GM19328 (cell line): ENCODE data around the gene SULT4A1.

Source experiments
- ATAC-seq: cut with Tn5 transposase; IDR thresholded peaks from one replicate; pipeline ENCODE4 v1.9.1; 2021; ENCODE audit warnings: mild to moderate bottlenecking, moderate library complexity; ENCODE audit not compliant: unreplicated experiment

The SULT4A1 gene

GRCh38 chr22:43845981-43846380 is 16.3 kb downstream of the SULT4A1 start:
- no peak for ATAC-seq

- no peak for ATAC-seq
Observed at GRCh38 chr22:43844560-43845545, 17.5 kb downstream of the SULT4A1 start.

GRCh38 chr22:43843783-43844530 is 18.4 kb downstream of the SULT4A1 start:
- ATAC-seq = no peak

- ATAC-seq = no peak
Observed at GRCh38 chr22:43841742-43842141, 20.6 kb downstream of the SULT4A1 start.

- ATAC-seq = no peak
Observed at GRCh38 chr22:43840851-43841250, 21.5 kb downstream of the SULT4A1 start.

- ATAC-seq = no peak
Observed at GRCh38 chr22:43840431-43840830, 21.9 kb downstream of the SULT4A1 start.

- ATAC-seq = no peak
Observed at GRCh38 chr22:43839781-43840180, 22.5 kb downstream of the SULT4A1 start.

GRCh38 chr22:43838571-43839307 is 23.6 kb downstream of the SULT4A1 start:
- no peak for ATAC-seq

GRCh38 chr22:43838161-43838560 is 24.2 kb downstream of the SULT4A1 start:
- ATAC-seq = no peak

- ATAC-seq = no peak
Observed at GRCh38 chr22:43837666-43838065, 24.6 kb downstream of the SULT4A1 start.

GRCh38 chr22:43835736-43836135 is 26.6 kb downstream of the SULT4A1 start:
- ATAC-seq = no peak

- ATAC-seq = no peak
Observed at GRCh38 chr22:43835166-43835565, 27.1 kb downstream of the SULT4A1 start.

GRCh38 chr22:43833286-43834240 is 28.8 kb downstream of the SULT4A1 start:
- ATAC-seq = no peak

GRCh38 chr22:43832393-43833265 is 29.7 kb downstream of the SULT4A1 start:
- no peak for ATAC-seq

- no peak for ATAC-seq
Observed at GRCh38 chr22:43831561-43832392, 30.5 kb downstream of the SULT4A1 start.

GRCh38 chr22:43830931-43831560 is 31.3 kb downstream of the SULT4A1 start:
- ATAC-seq = no peak

GRCh38 chr22:43829904-43830851 is 32.1 kb downstream of the SULT4A1 start:
- ATAC-seq = no peak
